ENCODE data around the gene MOB1A.

MOB1A gene

GRCh38 chr2:74174909-74175308 is 3.8 kb downstream of the MOB1A start:
- no peak for ATAC-seq (ENCODE audit: low read depth)
- Histone ChIP-seq H3K9me3 (ENCODE audit: severe bottlenecking) (no peaks in the 10 kb centered on the region), H3K4me1 (ENCODE audit: insufficient read depth, poor library complexity, severe bottlenecking) (peaks cover 17% of the 10 kb centered on the region), H3K27me3 (ENCODE audit: insufficient read depth, poor library complexity, severe bottlenecking) (no peaks in the 10 kb centered on the region), H3K4me3 (ENCODE audit: severe bottlenecking) (no peak overlapping the region), H3K36me3 (ENCODE audit: low read depth) (peaks cover 55% of the 10 kb centered on the region), H3K27ac (ENCODE audit: poor library complexity, severe bottlenecking) (no peak overlapping the region)
- no peak for DNase-seq (ENCODE audit: low spot score)
- TF ChIP-seq CTCF (IDR thresholded peaks at IDR 0.05; ENCODE audit: poor library complexity, severe bottlenecking), result no peak

- TF ChIP-seq CTCF (IDR thresholded peaks at IDR 0.05; ENCODE audit: poor library complexity, severe bottlenecking), result no peak
- no peak for ATAC-seq (ENCODE audit: low read depth)
- no peak for DNase-seq (ENCODE audit: low spot score)
- Histone ChIP-seq H3K27ac (ENCODE audit: poor library complexity, severe bottlenecking) (no peak overlapping the region), H3K36me3 (ENCODE audit: low read depth) (peaks cover 92% of the 10 kb centered on the region), H3K4me3 (ENCODE audit: severe bottlenecking) (no peak overlapping the region), H3K9me3 (ENCODE audit: severe bottlenecking) (no peaks in the 10 kb centered on the region), H3K4me1 (ENCODE audit: insufficient read depth, poor library complexity, severe bottlenecking) (no peaks in the 10 kb centered on the region), H3K27me3 (ENCODE audit: insufficient read depth, poor library complexity, severe bottlenecking) (no peaks in the 10 kb centered on the region)
These were observed 9.9 kb downstream of the MOB1A start for GRCh38 chr2:74168739-74169138.

GRCh38 chr2:74164761-74165160 is 13.9 kb downstream of the MOB1A start:
- no peak for TF ChIP-seq CTCF (IDR thresholded peaks at IDR 0.05; ENCODE audit: poor library complexity, severe bottlenecking)
- no peak for ATAC-seq (ENCODE audit: low read depth)
- H3K27ac ChIP-seq (ENCODE audit: poor library complexity, severe bottlenecking), result no peak overlapping the region

GRCh38 chr2:74162951-74163350 is 15.7 kb downstream of the MOB1A start:
- Histone ChIP-seq H3K27ac (ENCODE audit: poor library complexity, severe bottlenecking) (no peak overlapping the region), H3K4me3 (ENCODE audit: severe bottlenecking) (no peak overlapping the region), H3K9me3 (ENCODE audit: severe bottlenecking) (no peaks in the 10 kb centered on the region), H3K36me3 (ENCODE audit: low read depth) (peaks cover 96% of the 10 kb centered on the region), H3K4me1 (ENCODE audit: insufficient read depth, poor library complexity, severe bottlenecking) (no peaks in the 10 kb centered on the region), H3K27me3 (ENCODE audit: insufficient read depth, poor library complexity, severe bottlenecking) (no peaks in the 10 kb centered on the region)
- TF ChIP-seq CTCF (IDR thresholded peaks at IDR 0.05; ENCODE audit: poor library complexity, severe bottlenecking), result no peak
- DNase-seq (ENCODE audit: low spot score) (no peak), ATAC-seq (ENCODE audit: low read depth) (no peak)

More at GRCh38 chr2:74164761-74165160, 13.9 kb downstream of the MOB1A start:
- H3K4me3 ChIP-seq (ENCODE audit: severe bottlenecking), result no peak overlapping the region
- no peaks in the 10 kb centered on the region for H3K9me3 ChIP-seq (ENCODE audit: severe bottlenecking)
- no peak for DNase-seq (ENCODE audit: low spot score)
- no peaks in the 10 kb centered on the region for H3K27me3 ChIP-seq (ENCODE audit: insufficient read depth, poor library complexity, severe bottlenecking)
- no peaks in the 10 kb centered on the region for H3K4me1 ChIP-seq (ENCODE audit: insufficient read depth, poor library complexity, severe bottlenecking)
- peaks cover 97% of the 10 kb centered on the region for H3K36me3 ChIP-seq (ENCODE audit: low read depth)

GRCh38 chr2:74155830-74156229 is 22.8 kb downstream of the MOB1A start:
- Histone ChIP-seq H3K4me1 (ENCODE audit: insufficient read depth, poor library complexity, severe bottlenecking) (no peaks in the 10 kb centered on the region), H3K9me3 (ENCODE audit: severe bottlenecking) (no peaks in the 10 kb centered on the region), H3K27me3 (ENCODE audit: insufficient read depth, poor library complexity, severe bottlenecking) (no peaks in the 10 kb centered on the region), H3K27ac (ENCODE audit: poor library complexity, severe bottlenecking) (no peak overlapping the region), H3K36me3 (ENCODE audit: low read depth) (peaks cover 91% of the 10 kb centered on the region), H3K4me3 (ENCODE audit: severe bottlenecking) (no peak overlapping the region)
- DNase-seq (ENCODE audit: low spot score) (no peak), ATAC-seq (ENCODE audit: low read depth) (no peak)
- no peak for TF ChIP-seq CTCF (IDR thresholded peaks at IDR 0.05; ENCODE audit: poor library complexity, severe bottlenecking)
